Measurements from ENCODE around the gene TMC4. TPM values are rescaled to one million over a fixed set of nuclear protein-coding genes. Genes with fewer than 3 reads are reported as not detected.

TMC4 gene
- total and polyA plus RNA-seq, 3 donors from 2014 or later: 0.31 to 4.1 (median 0.43) TPM

- no peak for TF ChIP-seq POLR2A (IDR thresholded peaks at IDR 0.05)
- intact Hi-C loops (cut with DNase I; ENCODE audit: low total_unique reads): no loop called here
- Histone ChIP-seq H3K4me1 (peaks cover 14% of the 10 kb centered on the region), H3K36me3 (ENCODE audit: low read depth, missing control alignments) (no peaks in the 10 kb centered on the region), H3K9me3 (no peaks in the 10 kb centered on the region), H3K27ac (no peak overlapping the region), H3K4me3 (no peak overlapping the region), H3K27me3 (no peaks in the 10 kb centered on the region)
- DNase-seq: no peak
- 55 to 78% methylated on average over 16 to 19 of the region's 19 CpGs for WGBS, 2 donors
Observed at GRCh38 chr19:54155694-54156093, 17.3 kb downstream of the TMC4 start.

DNA sequence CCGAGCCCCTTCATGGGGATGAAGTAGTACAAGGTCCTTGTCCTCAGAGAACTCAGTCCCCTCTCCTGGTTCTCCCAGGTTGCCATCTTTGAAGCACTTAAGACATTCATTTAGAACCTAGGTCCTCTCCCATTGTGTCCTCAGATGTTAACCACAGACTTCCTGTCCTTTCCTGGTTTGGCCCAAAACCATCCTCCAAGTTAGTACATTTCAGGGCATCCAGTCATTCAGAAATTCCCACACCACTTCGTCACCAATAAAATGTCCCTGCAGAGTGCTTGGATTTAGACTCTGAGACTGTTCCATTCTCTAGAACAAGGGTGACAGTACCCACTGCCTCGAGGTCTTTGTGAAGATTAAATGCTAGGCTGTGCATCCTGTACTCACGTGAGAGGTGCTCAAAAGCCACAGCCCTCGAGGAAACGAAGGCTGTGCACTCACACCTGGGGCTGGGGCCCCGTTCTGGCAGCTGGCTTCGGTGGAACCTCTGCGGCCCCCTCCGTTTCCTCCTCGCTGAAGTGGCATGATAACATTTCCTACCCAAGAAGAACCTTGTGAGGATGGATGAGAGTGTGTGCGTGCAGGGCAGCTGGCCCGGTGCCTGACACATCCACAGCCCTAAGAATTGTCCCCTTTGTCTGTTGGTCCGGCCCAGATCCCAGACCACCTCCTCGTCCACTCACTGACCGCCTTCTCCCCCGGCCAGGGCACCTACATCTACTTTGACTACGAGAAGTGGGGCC is 18.2 kb downstream of the TMC4 start:
- Histone ChIP-seq H3K9me3 (no peaks in the 10 kb centered on the region), H3K4me3 (no peak overlapping the region), H3K36me3 (ENCODE audit: low read depth, missing control alignments) (no peaks in the 10 kb centered on the region), H3K4me1 (peaks cover 9% of the 10 kb centered on the region), H3K27ac (no peak overlapping the region), H3K27me3 (no peaks in the 10 kb centered on the region)
- DNase-seq: no peak
- TF ChIP-seq CTCF (IDR thresholded peaks at IDR 0.05): no peak
- no peak for TF ChIP-seq POLR2A (IDR thresholded peaks at IDR 0.05)
- 70 to 77% methylated on average over 12 to 18 of the region's 18 CpGs for WGBS, 2 donors
- intact Hi-C loops (cut with DNase I; ENCODE audit: low total_unique reads): no loop called here

DNA sequence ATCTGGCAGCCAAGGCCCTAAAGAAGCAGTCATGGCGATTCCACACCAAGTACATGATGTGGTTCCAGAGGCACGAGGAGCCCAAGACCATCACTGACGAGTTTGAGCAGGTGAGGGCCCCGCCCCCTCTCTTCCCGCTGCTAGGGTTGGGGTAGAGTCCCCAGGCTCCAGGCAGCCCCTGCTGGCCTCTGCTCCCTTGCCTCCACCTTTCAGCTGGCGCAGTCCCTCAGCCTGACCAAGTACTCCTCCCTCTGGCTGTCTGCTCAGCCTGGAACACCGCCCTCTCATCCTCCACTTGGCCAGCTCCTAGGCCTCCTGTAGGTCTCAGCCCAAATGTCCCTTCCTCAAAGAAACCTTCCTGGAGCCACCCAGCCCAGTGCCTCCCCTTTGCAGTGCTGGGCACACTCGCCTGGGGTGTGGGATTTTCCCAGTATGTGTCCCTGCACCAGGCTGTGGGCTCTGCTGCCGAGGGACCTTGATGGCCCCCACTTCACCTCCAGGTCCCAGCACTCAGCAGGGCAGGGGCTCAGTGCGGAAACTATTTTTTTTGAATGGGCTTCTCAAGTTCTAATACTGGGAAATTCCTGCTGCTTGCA is 19.1 kb downstream of the TMC4 start:
- TF ChIP-seq CTCF (IDR thresholded peaks at IDR 0.05) (no peak), POLR2A (IDR thresholded peaks at IDR 0.05) (no peak)
- intact Hi-C loops (cut with DNase I; ENCODE audit: low total_unique reads): no loop called here
- Histone ChIP-seq H3K4me1 (peaks cover 8% of the 10 kb centered on the region), H3K4me3 (no peak overlapping the region), H3K36me3 (ENCODE audit: low read depth, missing control alignments) (no peaks in the 10 kb centered on the region), H3K9me3 (no peaks in the 10 kb centered on the region), H3K27me3 (no peaks in the 10 kb centered on the region), H3K27ac (peak overlapping the region in 1 of 2 donors; percentile 25)
- DNase-seq: no peak
- 82 to 83% methylated on average over 8 to 10 of the region's 10 CpGs for WGBS, 2 donors

- Histone ChIP-seq H3K36me3 (ENCODE audit: low read depth, missing control alignments) (no peaks in the 10 kb centered on the region), H3K4me1 (no peaks in the 10 kb centered on the region), H3K4me3 (no peak overlapping the region), H3K27me3 (no peaks in the 10 kb centered on the region), H3K27ac (peak overlapping the region in 1 of 2 donors; percentile 25), H3K9me3 (no peaks in the 10 kb centered on the region)
- intact Hi-C loops (cut with DNase I; ENCODE audit: low total_unique reads): no loop called here
- WGBS, 2 donors: 74 to 85% methylated on average over 10 to 23 of the region's 25 CpGs
- DNase-seq: no peak
- TF ChIP-seq POLR2A (IDR thresholded peaks at IDR 0.05) (no peak), CTCF (IDR thresholded peaks at IDR 0.05) (no peak)
Observed at GRCh38 chr19:54152878-54153524, 20.0 kb downstream of the TMC4 start.

DNA sequence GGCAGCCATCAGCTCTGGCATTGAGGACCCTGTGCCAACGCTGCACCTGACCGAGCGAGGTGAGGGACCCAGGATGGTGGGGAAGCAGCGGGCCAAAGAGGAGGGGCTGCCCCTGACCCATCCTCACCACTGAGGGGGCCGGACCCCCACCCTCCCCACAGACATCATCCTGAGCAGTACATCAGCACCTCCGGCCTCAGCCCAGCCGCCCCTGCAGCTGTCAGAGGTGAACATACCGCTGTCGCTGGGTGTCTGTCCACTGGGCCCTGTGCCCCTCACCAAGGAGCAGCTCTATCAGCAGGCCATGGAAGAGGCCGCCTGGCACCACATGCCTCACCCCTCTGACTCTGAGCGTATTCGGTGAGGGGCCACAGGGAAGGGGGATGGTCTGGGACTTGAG is 20.7 kb downstream of the TMC4 start:
- H3K9me3 ChIP-seq: no peaks in the 10 kb centered on the region
- no peak overlapping the region for H3K4me3 ChIP-seq
- H3K27ac ChIP-seq: no peak overlapping the region
- WGBS, 2 donors: 85 to 88% methylated on average over 12 of the region's 12 CpGs
- intact Hi-C loops (cut with DNase I; ENCODE audit: low total_unique reads): no loop called here
- H3K4me1 ChIP-seq: no peaks in the 10 kb centered on the region
- DNase-seq: no peak
- H3K27me3 ChIP-seq: no peaks in the 10 kb centered on the region
- no peak for TF ChIP-seq CTCF (IDR thresholded peaks at IDR 0.05)
- TF ChIP-seq POLR2A (IDR thresholded peaks at IDR 0.05): no peak
- H3K36me3 ChIP-seq (ENCODE audit: low read depth, missing control alignments): no peaks in the 10 kb centered on the region

Data from testis (tissue), 3 donors.